NB4 (cell line): ENCODE measurements around the gene G0S2.
A peak's percentile ranks its signal among the peaks of the same experiment; 100 is the strongest.

ENCODE experiments used
- DNase-seq: peaks from one replicate; pipeline ENCODE4 v3.0.0; 2010; ENCODE audit warnings: low read depth
- H3K4me3 ChIP-seq: one replicate; pipeline ENCODE4 v1.5.1; 2011; ENCODE audit warnings: mild to moderate bottlenecking, low read depth, low read length, moderate library complexity
- CTCF ChIP-seq: IDR thresholded peaks from one replicate; pipeline ENCODE4 v1.5.1; 2012; ENCODE audit warnings: low read depth, low read length
- MAX ChIP-seq: IDR thresholded peaks from 2 replicates; pipeline ENCODE4 v1.6.1; 2011; ENCODE audit warnings: low read depth, low read length
- MYC ChIP-seq: IDR thresholded peaks from 2 replicates; pipeline ENCODE4 v1.6.1; 2011; ENCODE audit warnings: low read depth, low read length
- POLR2A ChIP-seq: IDR thresholded peaks from 2 replicates; pipeline ENCODE4 v1.6.1; 2011; ENCODE audit warnings: mild to moderate bottlenecking; ENCODE audit not compliant: insufficient read length; ENCODE audit errors: extremely low read depth

Gene G0S2

GRCh38 chr1:209672705-209673630 lies 2.2 kb upstream of the G0S2 start:
- H3K4me3 ChIP-seq, result no peak overlapping the region
- peak; percentile 63 for DNase-seq
- no peak for TF ChIP-seq MYC
- peak; percentile 79 for TF ChIP-seq MAX
- no peak for TF ChIP-seq POLR2A

GRCh38 chr1:209673631-209674417 lies 1.4 kb upstream of the G0S2 start:
- TF ChIP-seq MYC (no peak), CTCF (no peak), MAX (no peak), POLR2A (no peak)
- no peak overlapping the region for H3K4me3 ChIP-seq
- peak; percentile 69 for DNase-seq

GRCh38 chr1:209675565-209676154 lies 448 bp downstream of the G0S2 start:
- peak; percentile 50 for DNase-seq
- H3K4me3 ChIP-seq, result peak overlapping the region; percentile 65
- no peak for TF ChIP-seq CTCF
- TF ChIP-seq POLR2A, result no peak
- no peak for TF ChIP-seq MAX
- TF ChIP-seq MYC, result no peak

- TF ChIP-seq CTCF (no peak), MAX (no peak), MYC (no peak), POLR2A (no peak)
- no peak for DNase-seq
- H3K4me3 ChIP-seq, result no peak overlapping the region
These were observed 3.8 kb downstream of the G0S2 start for GRCh38 chr1:209678981-209679539.

GRCh38 chr1:209685821-209686220 lies 10.6 kb downstream of the G0S2 start:
- no peak overlapping the region for H3K4me3 ChIP-seq
- no peak for DNase-seq
- no peak for TF ChIP-seq MYC
- TF ChIP-seq MAX, result no peak
- no peak for TF ChIP-seq CTCF
- no peak for TF ChIP-seq POLR2A

GRCh38 chr1:209686322-209686721 lies 11.1 kb downstream of the G0S2 start:
- H3K4me3 ChIP-seq, result no peak overlapping the region
- TF ChIP-seq CTCF (no peak), MAX (no peak), MYC (no peak)
- DNase-seq, result no peak
